Measurements from ENCODE around the gene MFRP. TPM values are rescaled to one million over a fixed set of nuclear protein-coding genes. Genes with fewer than 3 reads are reported as not detected.

The MFRP gene
- total RNA-seq, 1 experiment from 2014 or later: 7.3 TPM

Other genes starting within 250 kb of the MFRP start
- gene DPAGT1, start 244.9 kb downstream of the MFRP start, total RNA-seq (2014; rRNA removed; shearing (Covaris generic)): 4.0 and 4.7 TPM in 2 replicates
- gene C2CD2L, start 239.4 kb downstream of the MFRP start, total RNA-seq (2014; rRNA removed; shearing (Covaris generic)): 4.6 and 5.8 TPM in 2 replicates
- 18.5 and 22.4 TPM in 2 replicates for gene HINFP, start 225.1 kb downstream of the MFRP start, total RNA-seq (2014; rRNA removed; shearing (Covaris generic))
- 0.06 and 1.7 TPM in 2 replicates for gene ABCG4, start 197.7 kb downstream of the MFRP start, total RNA-seq (2014; rRNA removed; shearing (Covaris generic))
- gene NLRX1, start 178.0 kb downstream of the MFRP start, total RNA-seq (2014; rRNA removed; shearing (Covaris generic)): not detected in 2 replicates
- gene NHERF4, start 161.2 kb downstream of the MFRP start, total RNA-seq (2014; rRNA removed; shearing (Covaris generic)): not detected in 2 replicates
- 4.9 and 11.7 TPM in 2 replicates for gene CBL, start 140.4 kb downstream of the MFRP start, total RNA-seq (2014; rRNA removed; shearing (Covaris generic))
- 77.2 and 90.3 TPM in 2 replicates for gene MCAM, start 29.6 kb downstream of the MFRP start, total RNA-seq (2014; rRNA removed; shearing (Covaris generic))
- 19.3 and 19.9 TPM in 2 replicates for gene RNF26, start 12.2 kb downstream of the MFRP start, total RNA-seq (2014; rRNA removed; shearing (Covaris generic))
- 0.17 and 1.0 TPM in 2 replicates for gene C1QTNF5, start 5.8 kb downstream of the MFRP start, total RNA-seq (2014; rRNA removed; shearing (Covaris generic))
- 0.75 and 1.8 TPM in 2 replicates for gene USP2, start 35.0 kb upstream of the MFRP start, total RNA-seq (2014; rRNA removed; shearing (Covaris generic))
- gene THY1, start 76.5 kb upstream of the MFRP start, total RNA-seq (2014; rRNA removed; shearing (Covaris generic)): 30.5 and 57.4 TPM in 2 replicates

All from G401 (cell line).